Activated T-helper 2 cell treated with anti-CD3 and anti-CD28 coated beads, Interferon-gamma antibody, Interleukin-2, Interleukin-4, amounts not matched to agents 10 μg/mL and 5 μg/mL and 100 μg/mL, durations not matched to agents 14 hours and 24 hours and 36 hours (primary cell): ENCODE data around the gene VPS45. TPM values are rescaled to one million over a fixed set of nuclear protein-coding genes. Genes with fewer than 3 reads are reported as not detected.
"Not testable (repeated sequence)": the region's sequence is repeated elsewhere in the genome, so short reads cannot be mapped to it uniquely, and the experiment has no call there.

Experiments used
- DNase-seq: peaks from one replicate; pipeline ENCODE4 v3.0.0; 2021; ENCODE audit warnings: low spot score
- H3K27ac Mint-ChIP-seq: one replicate; pipeline ENCODE4 v1.8.0; 2021; ENCODE audit warnings: mixed read lengths
- H3K27me3 Mint-ChIP-seq: one replicate; pipeline ENCODE4 v1.8.0; 2021; ENCODE audit warnings: low read depth, mixed read lengths
- H3K36me3 Mint-ChIP-seq: one replicate; pipeline ENCODE4 v1.8.0; 2021; ENCODE audit warnings: low read depth, mixed read lengths
- H3K4me1 Mint-ChIP-seq: one replicate; pipeline ENCODE4 v1.8.0; 2021; ENCODE audit warnings: low read depth, mixed read lengths
- H3K4me3 Mint-ChIP-seq: one replicate; pipeline ENCODE4 v1.8.0; 2021; ENCODE audit warnings: low read depth, mild to moderate bottlenecking, moderate library complexity, mixed read lengths
- H3K9me3 Mint-ChIP-seq: one replicate; pipeline ENCODE4 v1.8.0; 2021; ENCODE audit warnings: mixed read lengths
- intact Hi-C: fragments of 100-400 bp; cut with micrococcal nuclease; formaldehyde crosslinking; loops from one replicate; pipeline ENCODE4 v1.15.1; 2023
- total RNA-seq: library from RNA; stranded (reverse); gene quantifications from 2 replicates; pipeline ENCODE4 v1.2.3, GENCODE V29; 2022

Gene VPS45
- total RNA-seq, result 21.9 TPM in 2 replicates

- intact Hi-C loops, result loop anchor here (2.0 kb wide), 1 partner anchor 167 kb away; no protein-coding TSS in a partner anchor
- H3K27me3 Mint-ChIP-seq, result peaks cover 1% of the 10 kb centered on the region
Measured at GRCh38 chr1:150067184-150068108, at the start of gene VPS45. TSS of gene VPS45 (plus strand) at chr1:150067776. CDS start at chr1:150067858, 82 bp downstream.

GRCh38 chr1:150018165-150018564 lies 49.4 kb upstream of the VPS45 start:
- H3K27me3 Mint-ChIP-seq, result peaks cover 10% of the 10 kb centered on the region
- no peak overlapping the region for H3K27ac Mint-ChIP-seq
- H3K36me3 Mint-ChIP-seq, result no peaks in the 10 kb centered on the region
- H3K9me3 Mint-ChIP-seq, result no peaks in the 10 kb centered on the region
- peaks cover 4% of the 10 kb centered on the region for H3K4me1 Mint-ChIP-seq
- intact Hi-C loops, result no loop called here
- H3K4me3 Mint-ChIP-seq, result no peak overlapping the region
- no peak for DNase-seq

More at GRCh38 chr1:150067184-150068108, at the start of gene VPS45:
- H3K36me3 Mint-ChIP-seq, result peaks cover 24% of the 10 kb centered on the region
- peak within 1 kb of the TSS; percentile 94 for H3K4me3 Mint-ChIP-seq
- peak within 1 kb of the TSS; percentile 97 for H3K27ac Mint-ChIP-seq
- DNase-seq, result peak; percentile 80
- H3K4me1 Mint-ChIP-seq, result peaks cover 31% of the 10 kb centered on the region
- H3K9me3 Mint-ChIP-seq, result no peaks in the 10 kb centered on the region

GRCh38 chr1:150020711-150021110 lies 46.9 kb upstream of the VPS45 start:
- Mint-ChIP-seq H3K9me3 (no peaks in the 10 kb centered on the region), H3K27ac (no peak overlapping the region), H3K36me3 (no peaks in the 10 kb centered on the region), H3K4me1 (peaks cover 2% of the 10 kb centered on the region), H3K27me3 (peaks cover 24% of the 10 kb centered on the region), H3K4me3 (no peak overlapping the region)
- DNase-seq, result no peak
- intact Hi-C loops, result no loop called here

DNA sequence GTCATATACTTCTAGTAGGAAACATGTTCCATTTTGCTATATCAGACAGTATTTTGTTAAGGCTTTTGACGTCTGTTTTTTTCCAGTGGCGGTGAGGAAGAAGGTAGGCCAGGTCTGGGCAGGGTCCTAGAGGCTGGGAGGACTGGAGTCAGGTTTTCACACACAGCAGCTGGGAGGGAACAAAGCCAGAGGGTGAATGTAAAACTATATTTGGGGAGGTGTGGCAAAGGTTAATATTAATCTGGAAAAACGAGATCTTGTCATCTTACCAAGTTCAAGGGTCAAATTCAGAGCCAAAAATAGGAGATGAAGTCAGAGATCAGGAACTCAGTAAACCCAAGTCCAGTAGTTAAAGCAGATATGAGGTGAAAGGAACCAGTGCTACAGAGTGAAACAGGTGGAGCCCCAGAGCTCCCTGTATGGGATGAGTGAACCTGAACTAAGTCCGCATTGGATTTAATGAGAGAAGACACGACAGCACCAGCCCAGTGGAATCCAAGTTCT lies 46.3 kb upstream of the VPS45 start:
- H3K36me3 Mint-ChIP-seq, result no peaks in the 10 kb centered on the region
- peaks cover 24% of the 10 kb centered on the region for H3K27me3 Mint-ChIP-seq
- no peak for DNase-seq
- no peak overlapping the region for H3K4me3 Mint-ChIP-seq
- H3K9me3 Mint-ChIP-seq, result no peaks in the 10 kb centered on the region
- intact Hi-C loops, result no loop called here
- H3K27ac Mint-ChIP-seq, result no peak overlapping the region
- peaks cover 2% of the 10 kb centered on the region for H3K4me1 Mint-ChIP-seq

- no peak for DNase-seq
Measured at GRCh38 chr1:150022357-150022756, 45.2 kb upstream of the VPS45 start.

GRCh38 chr1:150024156-150024555 lies 43.4 kb upstream of the VPS45 start:
- intact Hi-C loops, result no loop called here
- Mint-ChIP-seq H3K27me3 (peaks cover 27% of the 10 kb centered on the region), H3K36me3 (no peaks in the 10 kb centered on the region), H3K27ac (no peak overlapping the region), H3K4me3 (no peak overlapping the region), H3K9me3 (no peaks in the 10 kb centered on the region), H3K4me1 (no peaks in the 10 kb centered on the region)
- DNase-seq, result no peak

More at GRCh38 chr1:150022357-150022756, 45.2 kb upstream of the VPS45 start:
- intact Hi-C loops, result no loop called here
- Mint-ChIP-seq H3K36me3 (no peaks in the 10 kb centered on the region), H3K27me3 (peaks cover 24% of the 10 kb centered on the region), H3K4me3 (no peak overlapping the region), H3K27ac (no peak overlapping the region), H3K9me3 (no peaks in the 10 kb centered on the region), H3K4me1 (peaks cover 2% of the 10 kb centered on the region)

GRCh38 chr1:150028322-150028721 lies 39.3 kb upstream of the VPS45 start:
- no peaks in the 10 kb centered on the region for H3K4me1 Mint-ChIP-seq
- DNase-seq, result no peak
- no peaks in the 10 kb centered on the region for H3K36me3 Mint-ChIP-seq
- no peak overlapping the region for H3K27ac Mint-ChIP-seq
- H3K27me3 Mint-ChIP-seq, result peaks cover 30% of the 10 kb centered on the region
- H3K9me3 Mint-ChIP-seq, result no peaks in the 10 kb centered on the region
- intact Hi-C loops, result no loop called here
- no peak overlapping the region for H3K4me3 Mint-ChIP-seq

- intact Hi-C loops, result no loop called here
- no peak overlapping the region for H3K27ac Mint-ChIP-seq
Measured at GRCh38 chr1:150034336-150034735, 33.2 kb upstream of the VPS45 start.

GRCh38 chr1:150049926-150050325 lies 17.6 kb upstream of the VPS45 start:
- intact Hi-C loops, result loop anchor here (1.0 kb wide), 1 partner anchor 88 kb away; no protein-coding TSS in a partner anchor
- Mint-ChIP-seq H3K9me3 (no peaks in the 10 kb centered on the region), H3K4me3 (no peak overlapping the region), H3K27me3 (peaks cover 16% of the 10 kb centered on the region), H3K36me3 (no peaks in the 10 kb centered on the region), H3K4me1 (peaks cover 3% of the 10 kb centered on the region), H3K27ac (no peak overlapping the region)
- DNase-seq, result no peak

More at GRCh38 chr1:150034336-150034735, 33.2 kb upstream of the VPS45 start:
- H3K36me3 Mint-ChIP-seq, result no peaks in the 10 kb centered on the region
- no peaks in the 10 kb centered on the region for H3K4me1 Mint-ChIP-seq
- no peak for DNase-seq
- H3K9me3 Mint-ChIP-seq, result no peaks in the 10 kb centered on the region
- peaks cover 22% of the 10 kb centered on the region for H3K27me3 Mint-ChIP-seq
- no peak overlapping the region for H3K4me3 Mint-ChIP-seq

GRCh38 chr1:150051089-150051373 lies 16.5 kb upstream of the VPS45 start:
- Mint-ChIP-seq H3K36me3 (no peaks in the 10 kb centered on the region), H3K9me3 (no peaks in the 10 kb centered on the region), H3K27ac (no peak overlapping the region), H3K4me1 (peaks cover 3% of the 10 kb centered on the region), H3K27me3 (peaks cover 20% of the 10 kb centered on the region), H3K4me3 (no peak overlapping the region)
- DNase-seq, result no peak
- intact Hi-C loops, result no loop called here

DNA sequence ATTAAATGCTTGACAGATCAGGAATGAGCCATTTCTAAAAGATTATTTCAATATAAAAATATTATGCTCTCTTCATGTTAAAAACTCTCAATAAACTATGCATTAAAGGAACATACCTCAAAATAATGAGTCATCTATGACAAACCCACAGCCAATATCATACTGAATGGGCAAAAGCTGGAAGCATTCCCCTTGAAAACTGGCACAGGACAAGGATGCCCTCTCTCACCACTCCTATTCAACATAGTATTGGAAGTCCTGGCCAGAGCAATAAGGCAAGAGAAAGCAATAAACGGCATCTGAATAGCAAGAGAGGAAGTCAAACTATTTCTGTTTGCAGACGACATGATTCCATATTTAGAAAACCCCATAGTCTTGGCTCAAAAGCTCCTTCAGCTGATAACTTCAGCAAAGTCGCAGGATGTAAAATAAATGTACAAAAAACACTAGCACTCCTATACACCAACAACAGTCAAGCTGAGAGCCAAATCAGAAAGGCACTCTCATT lies 15.6 kb upstream of the VPS45 start:
- H3K4me1 Mint-ChIP-seq, intact Hi-C loops, H3K27ac Mint-ChIP-seq, H3K36me3 Mint-ChIP-seq, DNase-seq, H3K9me3 Mint-ChIP-seq, H3K4me3 Mint-ChIP-seq: not testable (repeated sequence)
- peaks cover 22% of the 10 kb centered on the region for H3K27me3 Mint-ChIP-seq

DNA sequence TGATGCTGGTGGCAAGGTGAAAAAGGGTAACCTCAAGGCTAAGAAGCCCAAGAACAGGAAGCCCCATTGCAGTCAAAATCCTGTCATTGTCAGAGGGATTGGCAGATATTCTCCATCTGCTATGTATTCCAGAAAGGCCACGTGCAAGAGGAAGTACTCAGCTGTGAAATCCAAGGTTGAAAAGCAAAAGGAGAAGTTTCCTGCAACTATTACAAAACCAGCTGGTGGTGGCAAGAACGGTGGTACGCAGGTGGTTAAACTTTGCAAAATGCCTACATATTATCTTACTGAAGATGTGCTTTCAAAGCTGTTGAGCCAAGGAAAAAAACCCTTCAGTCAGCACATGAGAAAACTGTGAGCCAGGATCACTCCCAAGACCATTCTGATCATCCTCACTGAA lies 13.7 kb upstream of the VPS45 start:
- Mint-ChIP-seq H3K4me1 (peaks cover 3% of the 10 kb centered on the region), H3K27ac (no peak overlapping the region), H3K27me3 (peaks cover 25% of the 10 kb centered on the region), H3K4me3 (no peak overlapping the region), H3K36me3 (no peaks in the 10 kb centered on the region), H3K9me3 (no peaks in the 10 kb centered on the region)
- no peak for DNase-seq
- intact Hi-C loops, result no loop called here

DNA sequence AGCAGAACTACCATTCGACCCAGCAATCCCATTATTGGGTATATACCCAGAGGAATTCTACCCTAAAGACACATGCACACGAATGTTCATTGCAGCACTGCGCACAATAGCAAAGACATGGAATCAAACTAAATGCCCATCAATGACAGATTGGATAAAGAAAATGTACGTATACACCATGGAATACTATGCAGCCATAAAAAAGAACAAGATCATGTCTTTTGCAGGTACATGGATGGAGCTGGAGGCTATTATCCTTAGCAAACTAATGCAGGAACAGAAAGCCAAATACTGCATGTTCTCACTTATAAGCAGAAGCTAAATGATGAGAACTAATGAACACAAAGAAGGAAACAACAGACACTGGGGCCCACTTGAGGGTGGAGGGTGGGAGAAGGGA lies 12.1 kb upstream of the VPS45 start:
- peaks cover 25% of the 10 kb centered on the region for H3K27me3 Mint-ChIP-seq
- H3K36me3 Mint-ChIP-seq, intact Hi-C loops, H3K4me1 Mint-ChIP-seq, H3K9me3 Mint-ChIP-seq, H3K4me3 Mint-ChIP-seq, H3K27ac Mint-ChIP-seq, DNase-seq: not testable (repeated sequence)
